Endothelial cell of umbilical vein (primary cell): ENCODE measurements around the gene SDF2. TPM values are rescaled to one million over a fixed set of nuclear protein-coding genes. Genes with fewer than 3 reads are reported as not detected.

ENCODE experiments used
- BruUV-seq: library from RNA; stranded (reverse); fragments of 400-500 nt; replicated peaks from 2 replicates; lab custom pipeline; 2021; lab: Mats Ljungman, UMichigan
- CTCF ChIA-PET: fragments of 300-600, 350-600 bp; sonication (Branson Sonifier 250); formaldehyde crosslinking; loops from one replicate; lab custom pipeline; 2021; ENCODE audit warnings: antibody characterized with exemption, inconsistent platforms; lab: Charles Lee
- POLR2A ChIA-PET: fragments of 300-600, 350-600 bp; sonication (Branson Sonifier 250); formaldehyde crosslinking; loops from one replicate; lab custom pipeline; 2021; ENCODE audit warnings: antibody characterized with exemption, inconsistent platforms; lab: Charles Lee
- DNase-seq: peaks from one replicate; pipeline ENCODE4 v3.0.0-alpha.2; 2011; ENCODE audit warnings: low read depth, low spot score
- FAIRE-seq: peaks from 2 replicates; lab custom pipeline; 2011; peaks lifted over from hg19 to GRCh38; lab: Jason Lieb, UNC
- H2AFZ ChIP-seq: 2 replicates; pipeline ENCODE4 v1.6.0; 2012; ENCODE audit warnings: low read depth, low read length, control low read depth, inconsistent platforms
- H3K27ac ChIP-seq: 2 replicates; pipeline ENCODE4 v1.5.1; 2011; ENCODE audit warnings: low read depth, mild to moderate bottlenecking, control low read depth, low read length, moderate library complexity; ENCODE audit not compliant: insufficient read depth
- H3K27me3 ChIP-seq, 2 experiments: 2 replicates each; pipeline versions ENCODE4 v1.6.0 to v1.6.1; 2011; ENCODE audit warnings: low read length in 2 of 2, mixed read lengths in 1 of 2; ENCODE audit not compliant: control insufficient read depth in 2 of 2, insufficient read depth in 2 of 2
- H3K36me3 ChIP-seq, 2 experiments: 2 replicates in 1 of 2; 3 replicates in 1 of 2; pipeline ENCODE4 v1.5.1; 2011; ENCODE audit warnings: low read length in 2 of 2, mild to moderate bottlenecking in 1 of 2, moderate library complexity in 1 of 2; ENCODE audit not compliant: control insufficient read depth in 2 of 2, insufficient read depth in 2 of 2; ENCODE audit errors: extremely low read depth in 1 of 2
- H3K4me1 ChIP-seq: 3 replicates; pipeline ENCODE4 v1.5.1; 2011; ENCODE audit warnings: mild to moderate bottlenecking, low read length; ENCODE audit not compliant: control insufficient read depth, insufficient read depth; ENCODE audit errors: extremely low read depth
- H3K4me2 ChIP-seq: 2 replicates; pipeline ENCODE4 v1.6.1; 2011; ENCODE audit warnings: low read length, control low read depth, mixed read lengths; ENCODE audit not compliant: insufficient read depth
- H3K4me3 ChIP-seq, 3 experiments: fragments of 200-600 bp in 1 of 3; sonication (generic), shearing (Covaris generic) in 1 of 3; replicated peaks in 1 of 3; 2 replicates each; pipeline ENCODE4 v1.5.1; 2011 to 2016; ENCODE audit warnings: control low read depth in 3 of 3, low read length in 3 of 3, mild to moderate bottlenecking in 2 of 3, inconsistent platforms in 1 of 3, low read depth in 1 of 3, moderate library complexity in 1 of 3; ENCODE audit not compliant: insufficient read depth in 1 of 3
- H3K79me2 ChIP-seq: 2 replicates; pipeline ENCODE4 v1.6.0; 2012; ENCODE audit warnings: low read length, inconsistent platforms; ENCODE audit not compliant: control insufficient read depth, insufficient read depth
- H3K9ac ChIP-seq: replicated peaks from 2 replicates; pipeline ENCODE3; 2011; ENCODE audit warnings: low read length, control low read depth; ENCODE audit not compliant: insufficient read depth; ENCODE audit errors: extremely low read depth
- H3K9me1 ChIP-seq: replicated peaks from 3 replicates; pipeline ENCODE4 v1.6.0; 2011; ENCODE audit warnings: mild to moderate bottlenecking, low read length; ENCODE audit not compliant: control insufficient read depth, insufficient read depth; ENCODE audit errors: extremely low read depth
- H3K9me3 ChIP-seq: replicated peaks from 2 replicates; pipeline ENCODE4 v1.5.1; 2012; ENCODE audit warnings: low read length, inconsistent platforms; ENCODE audit not compliant: control insufficient read depth, insufficient read depth
- H4K20me1 ChIP-seq: replicated peaks from 2 replicates; pipeline ENCODE3; 2011; ENCODE audit warnings: mild to moderate bottlenecking, low read length; ENCODE audit not compliant: control insufficient read depth, insufficient read depth; ENCODE audit errors: extremely low read depth
- EZH2 ChIP-seq: IDR thresholded peaks from 2 replicates; pipeline ENCODE4 v1.6.1; 2012; ENCODE audit warnings: borderline replicate concordance, low read depth, mild to moderate bottlenecking, moderate library complexity, low read length, inconsistent platforms; ENCODE audit not compliant: severe bottlenecking
- FOS ChIP-seq: IDR thresholded peaks from 2 replicates; pipeline ENCODE4 v1.6.1; 2011; ENCODE audit warnings: mild to moderate bottlenecking, low read length, moderate library complexity, borderline replicate concordance; ENCODE audit not compliant: insufficient read depth
- GATA2 ChIP-seq: IDR thresholded peaks from 2 replicates; pipeline ENCODE4 v1.7.0; 2011; ENCODE audit warnings: low read depth, mild to moderate bottlenecking, moderate library complexity, mixed read lengths, low read length; ENCODE audit not compliant: insufficient read length, insufficient read depth
- JUN ChIP-seq: IDR thresholded peaks from 2 replicates; pipeline ENCODE4 v1.6.1; 2011; ENCODE audit warnings: borderline replicate concordance, low read depth; ENCODE audit not compliant: insufficient read length, insufficient read depth
- MYC ChIP-seq: IDR thresholded peaks from one replicate; pipeline ENCODE4 v1.6.1; 2011; ENCODE audit warnings: mild to moderate bottlenecking, low read depth, low read length
- POLR2A ChIP-seq: IDR thresholded peaks from 2 replicates; pipeline ENCODE4 v1.6.1; 2012; ENCODE audit warnings: low read depth, mild to moderate bottlenecking, control low read depth, low read length
- POLR2AphosphoS5 ChIP-seq: IDR thresholded peaks from 2 replicates; pipeline ENCODE4 v1.6.1; 2012; ENCODE audit warnings: low read depth, mild to moderate bottlenecking, control low read depth, low read length, moderate library complexity; ENCODE audit not compliant: insufficient read depth
- dilution Hi-C: fragments of 300-500 bp; cut with MboI; formaldehyde crosslinking; loops from one replicate; pipeline ENCODE4 v1.15.0; 2019; ENCODE audit warnings: low sequenced_read_pairs; ENCODE audit not compliant: extremely low pct_ligation_motif_present
- intact Hi-C: fragments of 100-400 bp; cut with micrococcal nuclease; formaldehyde crosslinking; loops from one replicate; pipeline ENCODE4 v1.10.0; 2022
- polyA plus RNA-seq, 4 experiments: library from polyadenylated mRNA; depleted of rRNA in 3 of 4; stranded (reverse) in 3 of 4; unstranded in 1 of 4; fragments of >200 nt; gene quantifications; 2 replicates each; pipeline versions ENCODE4 v1.2.1 to v1.2.3, GENCODE V29; 2011 to 2012; ENCODE audit warnings: missing spikeins in 1 of 4
- total RNA-seq: library from RNA; stranded (reverse); gene quantifications from 2 replicates; pipeline ENCODE4 v1.2.3, GENCODE V29; 2021
- TF ChIP-seq, protein P1 (sequence below): IDR thresholded peaks from 2 replicates; pipeline ENCODE4 v1.6.1; 2011; ENCODE audit not compliant: insufficient read depth, insufficient read length
- TF ChIP-seq, protein P2 (sequence below), 2 donors: IDR thresholded peaks; 1 replicate in 1 of 2; 2 replicates in 1 of 2; pipeline ENCODE4 v1.5.1; 2011; ENCODE audit warnings: low read length in 2 of 2, mild to moderate bottlenecking in 2 of 2, moderate library complexity in 2 of 2, control low read depth in 1 of 2, inconsistent platforms in 1 of 2, low read depth in 1 of 2; ENCODE audit not compliant: insufficient read depth in 1 of 2; ENCODE audit errors: extremely low read depth in 1 of 2

The SDF2 gene
- total and polyA plus RNA-seq, 2 donors (not counting 3 experiments of a cell fraction or from before 2014, with no cell fraction given): 52.6 to 77.9 TPM

DNA sequence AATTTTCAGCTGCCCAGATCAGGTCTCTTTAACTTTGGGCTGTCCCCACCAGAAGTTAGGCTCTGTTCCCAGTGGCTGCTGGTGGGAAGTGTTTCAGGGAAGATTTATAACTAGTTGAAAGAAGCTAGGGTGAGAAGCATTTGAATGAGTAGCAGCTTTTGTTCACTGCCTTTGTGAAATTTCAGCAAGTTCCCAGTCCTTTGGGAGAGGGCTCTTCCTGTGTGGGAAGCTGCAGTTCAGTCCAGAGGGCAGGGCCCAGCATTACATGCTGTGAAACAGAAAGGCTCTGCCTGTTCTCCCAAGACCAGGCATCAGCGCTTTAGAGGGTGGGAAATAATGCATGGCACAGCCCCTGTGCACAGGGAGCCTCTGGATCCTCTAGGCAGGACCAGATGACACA, 32.2 kb upstream of the SDF2 start:
- H3K9ac ChIP-seq: no peak overlapping the region
- FAIRE-seq (no peak), DNase-seq (no peak)
- no peaks in the 10 kb centered on the region for H3K79me2 ChIP-seq
- H3K4me1 ChIP-seq: no peaks in the 10 kb centered on the region
- H2AFZ ChIP-seq: no peak overlapping the region
- TF ChIP-seq GATA2 (no peak), JUN (no peak)
- H3K27me3 ChIP-seq: no peaks in the 10 kb centered on the region
- peaks cover 18 to 55% of the 10 kb centered on the region in 2 experiments for H3K36me3 ChIP-seq
- ChIA-PET CTCF (interaction anchor here (1.3 kb wide), 1 partner anchor 45 kb away, joined by 6 read pairs; no protein-coding TSS in a partner anchor), POLR2A (no interaction called here)
- H3K9me1 ChIP-seq: no peaks in the 10 kb centered on the region
- no TSS peak for BruUV-seq
- dilution Hi-C loops: no loop called here
- H3K4me3 ChIP-seq: no peak overlapping the region
- H3K9me3 ChIP-seq: no peaks in the 10 kb centered on the region
- no peaks in the 10 kb centered on the region for H4K20me1 ChIP-seq
- intact Hi-C loops: no loop called here
- H3K4me2 ChIP-seq: no peak overlapping the region
- no peak overlapping the region for H3K27ac ChIP-seq

DNA sequence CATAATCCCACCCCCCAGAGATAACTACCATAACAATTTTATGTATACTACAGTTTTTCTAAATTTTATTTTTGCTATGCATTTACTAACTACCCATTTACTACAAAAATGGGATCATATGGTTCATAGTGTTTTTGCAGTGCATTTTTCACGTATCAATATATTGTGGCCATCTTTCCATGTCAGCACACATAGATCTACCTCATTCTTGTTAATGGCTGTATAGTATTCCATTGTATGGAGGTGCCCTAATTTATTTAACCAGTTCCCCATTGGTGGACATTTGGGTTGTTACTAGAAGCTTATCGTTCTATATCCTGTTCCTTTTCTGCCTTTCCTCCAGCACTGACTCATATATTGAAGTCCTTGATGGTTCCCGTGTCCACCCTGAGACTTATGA, 27.3 kb upstream of the SDF2 start:
- dilution Hi-C loops (no loop called here), intact Hi-C loops (no loop called here)
- TF ChIP-seq FOS (no peak), GATA2 (no peak), EZH2 (no peak), JUN (no peak), POLR2AphosphoS5 (no peak), POLR2A (no peak), MYC (no peak)
- TF ChIP-seq, protein P1, sequence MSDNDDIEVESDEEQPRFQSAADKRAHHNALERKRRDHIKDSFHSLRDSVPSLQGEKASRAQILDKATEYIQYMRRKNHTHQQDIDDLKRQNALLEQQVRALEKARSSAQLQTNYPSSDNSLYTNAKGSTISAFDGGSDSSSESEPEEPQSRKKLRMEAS: no peak
- TF ChIP-seq, protein P2, sequence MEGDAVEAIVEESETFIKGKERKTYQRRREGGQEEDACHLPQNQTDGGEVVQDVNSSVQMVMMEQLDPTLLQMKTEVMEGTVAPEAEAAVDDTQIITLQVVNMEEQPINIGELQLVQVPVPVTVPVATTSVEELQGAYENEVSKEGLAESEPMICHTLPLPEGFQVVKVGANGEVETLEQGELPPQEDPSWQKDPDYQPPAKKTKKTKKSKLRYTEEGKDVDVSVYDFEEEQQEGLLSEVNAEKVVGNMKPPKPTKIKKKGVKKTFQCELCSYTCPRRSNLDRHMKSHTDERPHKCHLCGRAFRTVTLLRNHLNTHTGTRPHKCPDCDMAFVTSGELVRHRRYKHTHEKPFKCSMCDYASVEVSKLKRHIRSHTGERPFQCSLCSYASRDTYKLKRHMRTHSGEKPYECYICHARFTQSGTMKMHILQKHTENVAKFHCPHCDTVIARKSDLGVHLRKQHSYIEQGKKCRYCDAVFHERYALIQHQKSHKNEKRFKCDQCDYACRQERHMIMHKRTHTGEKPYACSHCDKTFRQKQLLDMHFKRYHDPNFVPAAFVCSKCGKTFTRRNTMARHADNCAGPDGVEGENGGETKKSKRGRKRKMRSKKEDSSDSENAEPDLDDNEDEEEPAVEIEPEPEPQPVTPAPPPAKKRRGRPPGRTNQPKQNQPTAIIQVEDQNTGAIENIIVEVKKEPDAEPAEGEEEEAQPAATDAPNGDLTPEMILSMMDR (IDR thresholded peaks at IDR 0.05; ENCODE audit: extremely low read depth in 1 of 2, insufficient read depth in 1 of 2, low read depth in 1 of 2, low read length in 2 of 2): no peak
- Histone ChIP-seq H3K4me3 (no peak overlapping the region), H3K9ac (no peak overlapping the region), H3K9me3 (no peaks in the 10 kb centered on the region), H3K79me2 (no peaks in the 10 kb centered on the region), H3K27ac (no peak overlapping the region), H3K27me3 (no peaks in the 10 kb centered on the region), H3K9me1 (no peaks in the 10 kb centered on the region), H3K4me2 (no peak overlapping the region), H4K20me1 (no peaks in the 10 kb centered on the region), H2AFZ (no peak overlapping the region), H3K4me1 (no peaks in the 10 kb centered on the region), H3K36me3 (peaks cover 38 to 59% of the 10 kb centered on the region in 2 experiments)
- FAIRE-seq (no peak), DNase-seq (no peak)
- ChIA-PET POLR2A (no interaction called here), CTCF (interaction anchor here (0.6 to 1.2 kb wide), 3 partner anchors 9 to 136 kb away, joined by 3 to 5 read pairs (median 3); no protein-coding TSS in a partner anchor)
- BruUV-seq: no TSS peak
